Stomach (tissue), 4 donors: Measurements from ENCODE around the gene NFATC2IP.

Experiments
- CTCF ChIP-seq, 7 experiments: fragments of 450-650 bp in 4 of 7; fragments of 200-600 bp in 3 of 7; sonication (generic) in 3 of 7; IDR thresholded peaks; one replicate each; pipeline ENCODE4 v1.5.1; 2016 to 2019; ENCODE audit warnings: antibody characterized with exemption in 7 of 7, control low read depth in 2 of 7, mild to moderate bottlenecking in 1 of 7
- POLR2AphosphoS5 ChIP-seq, 3 donors: sonication (generic); formaldehyde crosslinking; IDR thresholded peaks; one replicate each; pipeline ENCODE4 v1.6.1; 2016; ENCODE audit warnings: antibody characterized with exemption in 3 of 3

GRCh38 chr16:28991687-28992086, 41.0 kb downstream of the NFATC2IP start:
- TF ChIP-seq CTCF (IDR thresholded peaks at IDR 0.05) (no peak), POLR2AphosphoS5 (IDR thresholded peaks at IDR 0.05) (no peak)
